GM23338 (cell line): Measurements from ENCODE around the gene MDM4. TPM values are rescaled to one million over a fixed set of nuclear protein-coding genes. Genes with fewer than 3 reads are reported as not detected.

Experiments used
- ATAC-seq: fragments of 200-7000 bp; cut with Tn5 transposase; 3 replicates; pipeline ENCODE4 v1.9.1; 2020
- DNase-seq: peaks from one replicate; pipeline ENCODE4 v3.0.0-alpha.2; 2015; ENCODE audit warnings: low spot score
- H2AFZ ChIP-seq: fragments of 200-600 bp; sonication (generic); 2 replicates; pipeline ENCODE4 v1.8.0; 2016; ENCODE audit warnings: antibody characterized with exemption, mild to moderate bottlenecking, moderate library complexity
- H3F3A ChIP-seq: fragments of 200-600 bp; sonication (generic); replicated peaks from 2 replicates; pipeline ENCODE4 v1.8.0; 2017; ENCODE audit warnings: antibody characterized with exemption, mixed run types, low read depth
- H3K27ac ChIP-seq: fragments of 200-600 bp; sonication (generic); 2 replicates; pipeline ENCODE4 v1.6.1; 2016; ENCODE audit warnings: low read depth
- H3K27me3 ChIP-seq: fragments of 200-600 bp; sonication (generic); 2 replicates; pipeline ENCODE4 v1.8.0; 2016; ENCODE audit warnings: mild to moderate bottlenecking, mixed run types, moderate library complexity; ENCODE audit not compliant: insufficient read depth
- H3K36me3 ChIP-seq: fragments of 200-600 bp; sonication (generic); 2 replicates; pipeline ENCODE4 v1.8.0; 2016; ENCODE audit warnings: mild to moderate bottlenecking; ENCODE audit not compliant: insufficient read depth
- H3K4me1 ChIP-seq: fragments of 200-600 bp; sonication (generic); 2 replicates; pipeline ENCODE4 v1.8.0; 2016; ENCODE audit warnings: mild to moderate bottlenecking, moderate library complexity; ENCODE audit not compliant: insufficient read depth
- H3K4me2 ChIP-seq: fragments of 200-600 bp; sonication (generic); 2 replicates; pipeline ENCODE4 v1.7.1; 2017; ENCODE audit warnings: mixed run types
- H3K4me3 ChIP-seq: fragments of 200-600 bp; sonication (generic); 2 replicates; pipeline ENCODE4 v1.6.1; 2016; ENCODE audit warnings: mixed run types
- H3K79me2 ChIP-seq: fragments of 200-600 bp; sonication (generic); replicated peaks from 2 replicates; pipeline ENCODE4 v1.8.0; 2017; ENCODE audit warnings: mild to moderate bottlenecking; ENCODE audit not compliant: insufficient read depth
- H3K9me2 ChIP-seq: fragments of 200-600 bp; sonication (generic); 2 replicates; pipeline ENCODE4 v1.8.0; 2017; ENCODE audit not compliant: insufficient read depth
- H4K20me1 ChIP-seq: fragments of 200-600 bp; sonication (generic); replicated peaks from 2 replicates; pipeline ENCODE4 v1.8.0; 2017; ENCODE audit warnings: mild to moderate bottlenecking; ENCODE audit not compliant: insufficient read depth
- H3K27ac Mint-ChIP-seq: 2 replicates; pipeline ENCODE4 v1.8.0; 2020; ENCODE audit warnings: inconsistent platforms, mild to moderate bottlenecking, moderate library complexity, mixed read lengths
- H3K27me3 Mint-ChIP-seq: 3 replicates; pipeline ENCODE4 v1.8.0; 2022; ENCODE audit warnings: low read depth, mild to moderate bottlenecking, moderate library complexity, mixed read lengths, inconsistent platforms; ENCODE audit not compliant: insufficient read depth, poor library complexity
- H3K36me3 Mint-ChIP-seq: 3 replicates; pipeline ENCODE4 v1.8.0; 2021; ENCODE audit warnings: low read depth, mild to moderate bottlenecking, inconsistent platforms, moderate library complexity, mixed read lengths
- H3K4me1 Mint-ChIP-seq: 3 replicates; pipeline ENCODE4 v1.8.0; 2020; ENCODE audit warnings: mild to moderate bottlenecking, inconsistent platforms, mixed read lengths
- H3K4me3 Mint-ChIP-seq: 3 replicates; pipeline ENCODE4 v1.8.0; 2021; ENCODE audit warnings: moderate library complexity, mild to moderate bottlenecking, inconsistent platforms, mixed read lengths
- H3K9me3 Mint-ChIP-seq: 3 replicates; pipeline ENCODE4 v1.8.0; 2020; ENCODE audit warnings: moderate library complexity, mild to moderate bottlenecking, inconsistent platforms, mixed read lengths
- CREB1 ChIP-seq: fragments of 250-450 bp; sonication (Bioruptor Pico); IDR thresholded peaks from 2 replicates; pipeline ENCODE4 v1.5.0; 2020; ENCODE audit warnings: low read depth, mild to moderate bottlenecking, moderate library complexity
- EZH2 ChIP-seq: fragments of 200-600 bp; sonication (generic); IDR thresholded peaks from one replicate; pipeline ENCODE4 v1.8.0; 2017; ENCODE audit warnings: antibody characterized with exemption, mild to moderate bottlenecking, low read depth; ENCODE audit not compliant: unreplicated experiment
- EZH2phosphoT487 ChIP-seq: fragments of 200-600 bp; sonication (generic); IDR thresholded peaks from one replicate; pipeline ENCODE4 v1.8.1; 2018; ENCODE audit warnings: antibody characterized with exemption; ENCODE audit not compliant: unreplicated experiment
- JUNB ChIP-seq: IDR thresholded peaks from one replicate; pipeline ENCODE4 v1.6.1; 2016; ENCODE audit warnings: antibody characterized with exemption; ENCODE audit not compliant: unreplicated experiment
- NANOG ChIP-seq: IDR thresholded peaks from 2 replicates; pipeline ENCODE4 v1.6.1; 2016; ENCODE audit warnings: antibody characterized with exemption, borderline replicate concordance
- POLR2AphosphoS5 ChIP-seq: IDR thresholded peaks from 2 replicates; pipeline ENCODE4 v1.6.1; 2016; ENCODE audit warnings: antibody characterized with exemption, low read depth
- STAT1 ChIP-seq: IDR thresholded peaks from one replicate; pipeline ENCODE4 v1.6.1; 2016; ENCODE audit warnings: antibody characterized with exemption; ENCODE audit not compliant: unreplicated experiment
- ZNF114 ChIP-seq: fragments of 250-450 bp; sonication (Bioruptor Pico); IDR thresholded peaks from 2 replicates; pipeline ENCODE4 v1.5.0; 2020; ENCODE audit warnings: mild to moderate bottlenecking, moderate library complexity
- ZNF331 ChIP-seq: fragments of 250-450 bp; sonication (Bioruptor Pico); IDR thresholded peaks from 2 replicates; pipeline ENCODE4 v1.5.0; 2020; ENCODE audit warnings: low read depth, mild to moderate bottlenecking, moderate library complexity
- polyA plus RNA-seq: library from polyadenylated mRNA; unstranded; fragments of >200 nt; fragmentation: Nextera tagmentation; extraction: Ambion mirVana; gene quantifications from 2 replicates; pipeline ENCODE4 v1.2.1, GENCODE V29; 2016
- total RNA-seq: library from RNA; depleted of rRNA; stranded (reverse); fragments of >200 nt; shearing (Covaris generic); gene quantifications from 2 replicates; pipeline ENCODE4 v1.2.3, GENCODE V29; 2014
- TF ChIP-seq, protein P1 (sequence below), 2 experiments: fragments of 200-600 bp in 1 of 2; sonication (generic) in 1 of 2; conservative IDR thresholded peaks; 2 replicates each; pipeline versions ENCODE4 v1.5.1 to v1.6.1; 2016 to 2017; ENCODE audit warnings: antibody characterized with exemption in 2 of 2, low read depth in 2 of 2, mild to moderate bottlenecking in 2 of 2, moderate library complexity in 1 of 2
- TF ChIP-seq, protein P2 (sequence below): IDR thresholded peaks from one replicate; pipeline ENCODE4 v1.6.1; 2018; ENCODE audit warnings: antibody characterized with exemption; ENCODE audit not compliant: unreplicated experiment
- TF ChIP-seq, protein P3 (sequence below): IDR thresholded peaks from 2 replicates; pipeline ENCODE4 v1.6.1; 2016; ENCODE audit warnings: antibody characterized with exemption
- TF ChIP-seq, protein P4 (sequence below): fragments of 250-450 bp; sonication (Bioruptor Pico); IDR thresholded peaks from 2 replicates; pipeline ENCODE4 v1.5.0; 2020; ENCODE audit warnings: mild to moderate bottlenecking, moderate library complexity

MDM4 gene
- total and polyA plus RNA-seq, 2 experiments from 2014 or later: 24.8 to 56.1 TPM

DNA sequence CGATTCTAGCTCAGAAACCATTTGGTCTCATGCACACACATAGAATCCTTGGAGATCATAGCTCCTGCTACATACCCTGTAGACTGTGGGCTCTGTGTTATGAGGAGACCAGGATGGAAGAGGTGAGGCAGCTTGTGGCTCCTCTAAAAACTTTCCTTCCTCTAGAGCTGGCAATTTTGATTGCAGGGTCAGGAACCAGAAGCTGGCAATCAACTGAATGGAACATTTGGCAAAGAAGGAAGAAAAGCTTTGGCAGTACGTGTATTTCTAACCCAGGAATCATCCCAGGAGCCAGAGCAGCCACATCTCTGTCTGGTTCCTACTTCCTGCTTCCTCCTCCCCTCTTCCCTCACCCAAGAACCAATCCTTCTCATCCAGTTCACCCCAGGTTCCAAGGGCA lies 37.3 kb upstream of the MDM4 start:
- peaks cover 5% of the 10 kb centered on the region; the same call in 1 of the 2 replicates for H4K20me1 ChIP-seq
- H3K9me2 ChIP-seq: no peaks in the 10 kb centered on the region; the same call in 1 of the 2 replicates
- H3K36me3 ChIP-seq: no peaks in the 10 kb centered on the region
- Mint-ChIP-seq H3K9me3 (no peaks in the 10 kb centered on the region), H3K36me3 (no peaks in the 10 kb centered on the region; the same call in 2 of the 3 replicates), H3K4me3 (no peak overlapping the region), H3K27ac (no peak overlapping the region), H3K4me1 (peaks cover 73% of the 10 kb centered on the region), H3K27me3 (peaks cover 8% of the 10 kb centered on the region)
- no peak overlapping the region for H3K27ac ChIP-seq
- peaks cover 6% of the 10 kb centered on the region; the same call in 1 of the 2 replicates for H3F3A ChIP-seq
- no peak overlapping the region for H2AFZ ChIP-seq
- H3K4me1 ChIP-seq: peaks cover 30% of the 10 kb centered on the region
- ATAC-seq: no peak
- TF ChIP-seq ZNF331 (CRISPR knock-in tag) (no peak), STAT1 (no peak), NANOG (no peak), JUNB (no peak), EZH2phosphoT487 (no peak), POLR2AphosphoS5 (no peak), ZNF114 (no peak), CREB1 (CRISPR knock-in tag) (no peak), EZH2 (no peak)
- TF ChIP-seq, protein P1, sequence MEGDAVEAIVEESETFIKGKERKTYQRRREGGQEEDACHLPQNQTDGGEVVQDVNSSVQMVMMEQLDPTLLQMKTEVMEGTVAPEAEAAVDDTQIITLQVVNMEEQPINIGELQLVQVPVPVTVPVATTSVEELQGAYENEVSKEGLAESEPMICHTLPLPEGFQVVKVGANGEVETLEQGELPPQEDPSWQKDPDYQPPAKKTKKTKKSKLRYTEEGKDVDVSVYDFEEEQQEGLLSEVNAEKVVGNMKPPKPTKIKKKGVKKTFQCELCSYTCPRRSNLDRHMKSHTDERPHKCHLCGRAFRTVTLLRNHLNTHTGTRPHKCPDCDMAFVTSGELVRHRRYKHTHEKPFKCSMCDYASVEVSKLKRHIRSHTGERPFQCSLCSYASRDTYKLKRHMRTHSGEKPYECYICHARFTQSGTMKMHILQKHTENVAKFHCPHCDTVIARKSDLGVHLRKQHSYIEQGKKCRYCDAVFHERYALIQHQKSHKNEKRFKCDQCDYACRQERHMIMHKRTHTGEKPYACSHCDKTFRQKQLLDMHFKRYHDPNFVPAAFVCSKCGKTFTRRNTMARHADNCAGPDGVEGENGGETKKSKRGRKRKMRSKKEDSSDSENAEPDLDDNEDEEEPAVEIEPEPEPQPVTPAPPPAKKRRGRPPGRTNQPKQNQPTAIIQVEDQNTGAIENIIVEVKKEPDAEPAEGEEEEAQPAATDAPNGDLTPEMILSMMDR (conservative IDR thresholded peaks at IDR 0.05; ENCODE audit: low read depth in 2 of 2): no peak
- TF ChIP-seq, protein P2, sequence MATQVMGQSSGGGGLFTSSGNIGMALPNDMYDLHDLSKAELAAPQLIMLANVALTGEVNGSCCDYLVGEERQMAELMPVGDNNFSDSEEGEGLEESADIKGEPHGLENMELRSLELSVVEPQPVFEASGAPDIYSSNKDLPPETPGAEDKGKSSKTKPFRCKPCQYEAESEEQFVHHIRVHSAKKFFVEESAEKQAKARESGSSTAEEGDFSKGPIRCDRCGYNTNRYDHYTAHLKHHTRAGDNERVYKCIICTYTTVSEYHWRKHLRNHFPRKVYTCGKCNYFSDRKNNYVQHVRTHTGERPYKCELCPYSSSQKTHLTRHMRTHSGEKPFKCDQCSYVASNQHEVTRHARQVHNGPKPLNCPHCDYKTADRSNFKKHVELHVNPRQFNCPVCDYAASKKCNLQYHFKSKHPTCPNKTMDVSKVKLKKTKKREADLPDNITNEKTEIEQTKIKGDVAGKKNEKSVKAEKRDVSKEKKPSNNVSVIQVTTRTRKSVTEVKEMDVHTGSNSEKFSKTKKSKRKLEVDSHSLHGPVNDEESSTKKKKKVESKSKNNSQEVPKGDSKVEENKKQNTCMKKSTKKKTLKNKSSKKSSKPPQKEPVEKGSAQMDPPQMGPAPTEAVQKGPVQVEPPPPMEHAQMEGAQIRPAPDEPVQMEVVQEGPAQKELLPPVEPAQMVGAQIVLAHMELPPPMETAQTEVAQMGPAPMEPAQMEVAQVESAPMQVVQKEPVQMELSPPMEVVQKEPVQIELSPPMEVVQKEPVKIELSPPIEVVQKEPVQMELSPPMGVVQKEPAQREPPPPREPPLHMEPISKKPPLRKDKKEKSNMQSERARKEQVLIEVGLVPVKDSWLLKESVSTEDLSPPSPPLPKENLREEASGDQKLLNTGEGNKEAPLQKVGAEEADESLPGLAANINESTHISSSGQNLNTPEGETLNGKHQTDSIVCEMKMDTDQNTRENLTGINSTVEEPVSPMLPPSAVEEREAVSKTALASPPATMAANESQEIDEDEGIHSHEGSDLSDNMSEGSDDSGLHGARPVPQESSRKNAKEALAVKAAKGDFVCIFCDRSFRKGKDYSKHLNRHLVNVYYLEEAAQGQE: no peak
- TF ChIP-seq, protein P3, sequence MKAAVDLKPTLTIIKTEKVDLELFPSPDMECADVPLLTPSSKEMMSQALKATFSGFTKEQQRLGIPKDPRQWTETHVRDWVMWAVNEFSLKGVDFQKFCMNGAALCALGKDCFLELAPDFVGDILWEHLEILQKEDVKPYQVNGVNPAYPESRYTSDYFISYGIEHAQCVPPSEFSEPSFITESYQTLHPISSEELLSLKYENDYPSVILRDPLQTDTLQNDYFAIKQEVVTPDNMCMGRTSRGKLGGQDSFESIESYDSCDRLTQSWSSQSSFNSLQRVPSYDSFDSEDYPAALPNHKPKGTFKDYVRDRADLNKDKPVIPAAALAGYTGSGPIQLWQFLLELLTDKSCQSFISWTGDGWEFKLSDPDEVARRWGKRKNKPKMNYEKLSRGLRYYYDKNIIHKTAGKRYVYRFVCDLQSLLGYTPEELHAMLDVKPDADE: no peak
- TF ChIP-seq, protein P4, sequence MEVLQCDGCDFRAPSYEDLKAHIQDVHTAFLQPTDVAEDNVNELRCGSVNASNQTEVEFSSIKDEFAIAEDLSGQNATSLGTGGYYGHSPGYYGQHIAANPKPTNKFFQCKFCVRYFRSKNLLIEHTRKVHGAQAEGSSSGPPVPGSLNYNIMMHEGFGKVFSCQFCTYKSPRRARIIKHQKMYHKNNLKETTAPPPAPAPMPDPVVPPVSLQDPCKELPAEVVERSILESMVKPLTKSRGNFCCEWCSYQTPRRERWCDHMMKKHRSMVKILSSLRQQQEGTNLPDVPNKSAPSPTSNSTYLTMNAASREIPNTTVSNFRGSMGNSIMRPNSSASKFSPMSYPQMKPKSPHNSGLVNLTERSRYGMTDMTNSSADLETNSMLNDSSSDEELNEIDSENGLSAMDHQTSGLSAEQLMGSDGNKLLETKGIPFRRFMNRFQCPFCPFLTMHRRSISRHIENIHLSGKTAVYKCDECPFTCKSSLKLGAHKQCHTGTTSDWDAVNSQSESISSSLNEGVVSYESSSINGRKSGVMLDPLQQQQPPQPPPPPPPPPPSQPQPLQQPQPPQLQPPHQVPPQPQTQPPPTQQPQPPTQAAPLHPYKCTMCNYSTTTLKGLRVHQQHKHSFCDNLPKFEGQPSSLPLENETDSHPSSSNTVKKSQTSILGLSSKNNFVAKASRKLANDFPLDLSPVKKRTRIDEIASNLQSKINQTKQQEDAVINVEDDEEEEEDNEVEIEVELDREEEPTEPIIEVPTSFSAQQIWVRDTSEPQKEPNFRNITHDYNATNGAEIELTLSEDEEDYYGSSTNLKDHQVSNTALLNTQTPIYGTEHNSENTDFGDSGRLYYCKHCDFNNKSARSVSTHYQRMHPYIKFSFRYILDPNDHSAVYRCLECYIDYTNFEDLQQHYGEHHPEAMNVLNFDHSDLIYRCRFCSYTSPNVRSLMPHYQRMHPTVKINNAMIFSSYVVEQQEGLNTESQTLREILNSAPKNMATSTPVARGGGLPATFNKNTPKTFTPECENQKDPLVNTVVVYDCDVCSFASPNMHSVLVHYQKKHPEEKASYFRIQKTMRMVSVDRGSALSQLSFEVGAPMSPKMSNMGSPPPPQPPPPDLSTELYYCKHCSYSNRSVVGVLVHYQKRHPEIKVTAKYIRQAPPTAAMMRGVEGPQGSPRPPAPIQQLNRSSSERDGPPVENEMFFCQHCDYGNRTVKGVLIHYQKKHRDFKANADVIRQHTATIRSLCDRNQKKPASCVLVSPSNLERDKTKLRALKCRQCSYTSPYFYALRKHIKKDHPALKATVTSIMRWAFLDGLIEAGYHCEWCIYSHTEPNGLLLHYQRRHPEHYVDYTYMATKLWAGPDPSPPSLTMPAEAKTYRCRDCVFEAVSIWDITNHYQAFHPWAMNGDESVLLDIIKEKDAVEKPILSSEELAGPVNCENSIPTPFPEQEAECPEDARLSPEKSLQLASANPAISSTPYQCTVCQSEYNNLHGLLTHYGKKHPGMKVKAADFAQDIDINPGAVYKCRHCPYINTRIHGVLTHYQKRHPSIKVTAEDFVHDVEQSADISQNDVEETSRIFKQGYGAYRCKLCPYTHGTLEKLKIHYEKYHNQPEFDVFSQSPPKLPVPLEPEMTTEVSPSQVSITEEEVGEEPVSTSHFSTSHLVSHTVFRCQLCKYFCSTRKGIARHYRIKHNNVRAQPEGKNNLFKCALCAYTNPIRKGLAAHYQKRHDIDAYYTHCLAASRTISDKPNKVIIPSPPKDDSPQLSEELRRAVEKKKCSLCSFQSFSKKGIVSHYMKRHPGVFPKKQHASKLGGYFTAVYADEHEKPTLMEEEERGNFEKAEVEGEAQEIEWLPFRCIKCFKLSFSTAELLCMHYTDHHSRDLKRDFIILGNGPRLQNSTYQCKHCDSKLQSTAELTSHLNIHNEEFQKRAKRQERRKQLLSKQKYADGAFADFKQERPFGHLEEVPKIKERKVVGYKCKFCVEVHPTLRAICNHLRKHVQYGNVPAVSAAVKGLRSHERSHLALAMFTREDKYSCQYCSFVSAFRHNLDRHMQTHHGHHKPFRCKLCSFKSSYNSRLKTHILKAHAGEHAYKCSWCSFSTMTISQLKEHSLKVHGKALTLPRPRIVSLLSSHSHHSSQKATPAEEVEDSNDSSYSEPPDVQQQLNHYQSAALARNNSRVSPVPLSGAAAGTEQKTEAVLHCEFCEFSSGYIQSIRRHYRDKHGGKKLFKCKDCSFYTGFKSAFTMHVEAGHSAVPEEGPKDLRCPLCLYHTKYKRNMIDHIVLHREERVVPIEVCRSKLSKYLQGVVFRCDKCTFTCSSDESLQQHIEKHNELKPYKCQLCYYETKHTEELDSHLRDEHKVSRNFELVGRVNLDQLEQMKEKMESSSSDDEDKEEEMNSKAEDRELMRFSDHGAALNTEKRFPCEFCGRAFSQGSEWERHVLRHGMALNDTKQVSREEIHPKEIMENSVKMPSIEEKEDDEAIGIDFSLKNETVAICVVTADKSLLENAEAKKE: no peak
- H3K79me2 ChIP-seq: peaks cover 14% of the 10 kb centered on the region; the same call in 1 of the 2 replicates
- H3K27me3 ChIP-seq: no peaks in the 10 kb centered on the region
- no peak for DNase-seq
- H3K4me2 ChIP-seq: no peak overlapping the region
- no peak overlapping the region for H3K4me3 ChIP-seq
